Mucosa of stomach (tissue), 1 donor: Measurements from ENCODE around the gene SLC35F1.

ENCODE experiments used
- H3K27me3 ChIP-seq: one replicate; pipeline ENCODE4 v1.7.0; 2013; ENCODE audit warnings: mild to moderate bottlenecking, low read length; ENCODE audit not compliant: control insufficient read depth, insufficient read depth
- H3K36me3 ChIP-seq: one replicate; pipeline ENCODE4 v1.7.0; 2013; ENCODE audit warnings: low read length; ENCODE audit not compliant: control insufficient read depth, insufficient read depth
- H3K4me1 ChIP-seq: one replicate; pipeline ENCODE4 v1.7.0; 2013; ENCODE audit warnings: mild to moderate bottlenecking, low read length; ENCODE audit not compliant: control insufficient read depth, insufficient read depth
- H3K4me3 ChIP-seq: one replicate; pipeline ENCODE4 v1.7.0; 2013; ENCODE audit warnings: low read length
- H3K9ac ChIP-seq: one replicate; pipeline ENCODE4 v1.7.0; 2013; ENCODE audit warnings: mild to moderate bottlenecking, low read length, moderate library complexity
- H3K9me3 ChIP-seq: one replicate; pipeline ENCODE4 v1.7.0; 2013; ENCODE audit warnings: mild to moderate bottlenecking, low read length, moderate library complexity; ENCODE audit not compliant: control insufficient read depth
- donor health status: Pancreatic carcinoma.

The SLC35F1 gene

GRCh38 chr6:118333772-118334171, 426.7 kb downstream of the SLC35F1 start:
- Histone ChIP-seq H3K27me3 (no peaks in the 10 kb centered on the region), H3K4me3 (no peak overlapping the region), H3K4me1 (no peaks in the 10 kb centered on the region), H3K36me3 (no peaks in the 10 kb centered on the region), H3K9ac (no peak overlapping the region), H3K9me3 (no peaks in the 10 kb centered on the region)

GRCh38 chr6:118334634-118335033, 427.6 kb downstream of the SLC35F1 start:
- no peaks in the 10 kb centered on the region for H3K36me3 ChIP-seq
- H3K4me1 ChIP-seq: no peaks in the 10 kb centered on the region
- no peak overlapping the region for H3K4me3 ChIP-seq
- no peaks in the 10 kb centered on the region for H3K27me3 ChIP-seq
- H3K9ac ChIP-seq: no peak overlapping the region
- no peaks in the 10 kb centered on the region for H3K9me3 ChIP-seq

GRCh38 chr6:118335325-118335816, 428.3 kb downstream of the SLC35F1 start:
- Histone ChIP-seq H3K9me3 (no peaks in the 10 kb centered on the region), H3K4me3 (no peak overlapping the region), H3K27me3 (no peaks in the 10 kb centered on the region), H3K4me1 (no peaks in the 10 kb centered on the region), H3K9ac (no peak overlapping the region), H3K36me3 (no peaks in the 10 kb centered on the region)

- Histone ChIP-seq H3K36me3 (no peaks in the 10 kb centered on the region), H3K9ac (no peak overlapping the region), H3K4me3 (no peak overlapping the region)
Observed at GRCh38 chr6:118344014-118344670, 437.1 kb downstream of the SLC35F1 start.

GRCh38 chr6:118350881-118351430, 443.9 kb downstream of the SLC35F1 start:
- H3K36me3 ChIP-seq: no peaks in the 10 kb centered on the region
- no peaks in the 10 kb centered on the region for H3K4me1 ChIP-seq
- H3K27me3 ChIP-seq: no peaks in the 10 kb centered on the region
- no peaks in the 10 kb centered on the region for H3K9me3 ChIP-seq
- no peak overlapping the region for H3K4me3 ChIP-seq
- H3K9ac ChIP-seq: no peak overlapping the region

More at GRCh38 chr6:118344014-118344670, 437.1 kb downstream of the SLC35F1 start:
- no peaks in the 10 kb centered on the region for H3K27me3 ChIP-seq
- H3K4me1 ChIP-seq: no peaks in the 10 kb centered on the region
- H3K9me3 ChIP-seq: no peaks in the 10 kb centered on the region

- H3K27me3 ChIP-seq: no peaks in the 10 kb centered on the region
- no peaks in the 10 kb centered on the region for H3K4me1 ChIP-seq
- no peak overlapping the region for H3K4me3 ChIP-seq
- no peaks in the 10 kb centered on the region for H3K9me3 ChIP-seq
- no peaks in the 10 kb centered on the region for H3K36me3 ChIP-seq
- H3K9ac ChIP-seq: no peak overlapping the region
Observed at GRCh38 chr6:118353564-118353963, 446.5 kb downstream of the SLC35F1 start.

GRCh38 chr6:118354641-118355040, 447.6 kb downstream of the SLC35F1 start:
- H3K4me1 ChIP-seq: no peaks in the 10 kb centered on the region
- no peaks in the 10 kb centered on the region for H3K9me3 ChIP-seq
- H3K9ac ChIP-seq: no peak overlapping the region
- no peaks in the 10 kb centered on the region for H3K36me3 ChIP-seq
- H3K4me3 ChIP-seq: no peak overlapping the region
- no peaks in the 10 kb centered on the region for H3K27me3 ChIP-seq

GRCh38 chr6:118356054-118356453, 449.0 kb downstream of the SLC35F1 start:
- no peak overlapping the region for H3K9ac ChIP-seq
- H3K9me3 ChIP-seq: no peaks in the 10 kb centered on the region
- H3K4me3 ChIP-seq: no peak overlapping the region
- no peaks in the 10 kb centered on the region for H3K4me1 ChIP-seq
- no peaks in the 10 kb centered on the region for H3K27me3 ChIP-seq
- no peaks in the 10 kb centered on the region for H3K36me3 ChIP-seq

GRCh38 chr6:118356686-118357085, 449.6 kb downstream of the SLC35F1 start:
- Histone ChIP-seq H3K9ac (no peak overlapping the region), H3K27me3 (no peaks in the 10 kb centered on the region), H3K4me1 (no peaks in the 10 kb centered on the region), H3K36me3 (no peaks in the 10 kb centered on the region), H3K9me3 (no peaks in the 10 kb centered on the region), H3K4me3 (no peak overlapping the region)
